Tibial artery (tissue), 4 donors: ENCODE data around the gene SMARCB1.

Experiments used
- DNase-seq, 2 donors: peaks; one replicate each; pipeline ENCODE4 v3.0.0-alpha.2; 2019
- H3K27ac ChIP-seq, 2 donors: fragments of 200-600 bp; sonication (generic) in 1 of 2; 1 replicate in 1 of 2; 2 replicates in 1 of 2; pipeline ENCODE4 v1.5.1; 2018 to 2019; ENCODE audit warnings: mild to moderate bottlenecking in 1 of 2
- H3K27me3 ChIP-seq, 2 donors: fragments of 200-600 bp; sonication (generic) in 1 of 2; one replicate each; pipeline versions ENCODE4 v1.5.1 to v1.6.0; 2016 to 2019
- H3K36me3 ChIP-seq, 3 donors: fragments of 200-600 bp; sonication (generic) in 2 of 3; one replicate each; pipeline ENCODE4 v1.5.1; 2016 to 2019; ENCODE audit warnings: mild to moderate bottlenecking in 2 of 3
- H3K4me1 ChIP-seq, 4 donors: fragments of 200-600 bp; sonication (generic) in 2 of 4; 1 replicate in 3 of 4; 2 replicates in 1 of 4; pipeline ENCODE4 v1.5.1; 2016 to 2019
- H3K4me3 ChIP-seq, 2 donors: fragments of 200-600 bp; sonication (generic) in 1 of 2; 1 replicate in 1 of 2; 2 replicates in 1 of 2; pipeline ENCODE4 v1.5.1; 2018 to 2019; ENCODE audit warnings: mild to moderate bottlenecking in 2 of 2
- H3K9me3 ChIP-seq, 3 donors: fragments of 200-600 bp; sonication (generic) in 1 of 3; one replicate each; pipeline ENCODE4 v1.5.1; 2016 to 2019
- intact Hi-C: fragments of 100-400 bp; cut with DNase I; formaldehyde crosslinking; loops from one replicate; pipeline ENCODE4 v1.15.0; 2023; ENCODE audit warnings: low total_unique reads
- TF ChIP-seq, protein P1 (sequence below), 2 experiments: fragments of 200-600 bp in 1 of 2; fragments of 450-650 bp in 1 of 2; IDR thresholded peaks; one replicate each; pipeline ENCODE4 v1.5.1; 2017 to 2019; ENCODE audit warnings: antibody characterized with exemption in 2 of 2, mild to moderate bottlenecking in 1 of 2, moderate library complexity in 1 of 2

SMARCB1 gene

DNA sequence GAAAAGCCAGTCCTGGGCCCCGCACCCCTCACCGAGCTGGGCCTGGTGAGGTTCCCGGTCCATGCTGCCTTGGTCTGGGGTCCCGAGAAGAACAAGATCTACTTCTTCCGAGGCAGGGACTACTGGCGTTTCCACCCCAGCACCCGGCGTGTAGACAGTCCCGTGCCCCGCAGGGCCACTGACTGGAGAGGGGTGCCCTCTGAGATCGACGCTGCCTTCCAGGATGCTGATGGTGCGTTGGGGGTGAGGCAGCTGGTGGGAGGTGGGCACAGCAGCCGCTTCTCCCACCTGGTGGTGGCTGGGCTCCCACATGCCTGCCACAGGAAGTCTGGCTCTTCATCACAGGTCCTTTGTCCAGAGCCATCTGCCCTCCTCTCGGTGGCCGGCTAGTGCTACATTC, 4.5 kb upstream of the SMARCB1 start:
- Histone ChIP-seq H3K36me3 (no peaks in the 10 kb centered on the region), H3K4me3 (no peak overlapping the region), H3K9me3 (no peaks in the 10 kb centered on the region), H3K4me1 (peaks cover 0 to 21% (median 16%) of the 10 kb centered on the region in 4 donors), H3K27ac (no peak overlapping the region), H3K27me3 (no peaks in the 10 kb centered on the region)
- intact Hi-C loops: no loop called here
- TF ChIP-seq, protein P1, sequence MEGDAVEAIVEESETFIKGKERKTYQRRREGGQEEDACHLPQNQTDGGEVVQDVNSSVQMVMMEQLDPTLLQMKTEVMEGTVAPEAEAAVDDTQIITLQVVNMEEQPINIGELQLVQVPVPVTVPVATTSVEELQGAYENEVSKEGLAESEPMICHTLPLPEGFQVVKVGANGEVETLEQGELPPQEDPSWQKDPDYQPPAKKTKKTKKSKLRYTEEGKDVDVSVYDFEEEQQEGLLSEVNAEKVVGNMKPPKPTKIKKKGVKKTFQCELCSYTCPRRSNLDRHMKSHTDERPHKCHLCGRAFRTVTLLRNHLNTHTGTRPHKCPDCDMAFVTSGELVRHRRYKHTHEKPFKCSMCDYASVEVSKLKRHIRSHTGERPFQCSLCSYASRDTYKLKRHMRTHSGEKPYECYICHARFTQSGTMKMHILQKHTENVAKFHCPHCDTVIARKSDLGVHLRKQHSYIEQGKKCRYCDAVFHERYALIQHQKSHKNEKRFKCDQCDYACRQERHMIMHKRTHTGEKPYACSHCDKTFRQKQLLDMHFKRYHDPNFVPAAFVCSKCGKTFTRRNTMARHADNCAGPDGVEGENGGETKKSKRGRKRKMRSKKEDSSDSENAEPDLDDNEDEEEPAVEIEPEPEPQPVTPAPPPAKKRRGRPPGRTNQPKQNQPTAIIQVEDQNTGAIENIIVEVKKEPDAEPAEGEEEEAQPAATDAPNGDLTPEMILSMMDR (IDR thresholded peaks at IDR 0.05): no peak
- no peak for DNase-seq

DNA sequence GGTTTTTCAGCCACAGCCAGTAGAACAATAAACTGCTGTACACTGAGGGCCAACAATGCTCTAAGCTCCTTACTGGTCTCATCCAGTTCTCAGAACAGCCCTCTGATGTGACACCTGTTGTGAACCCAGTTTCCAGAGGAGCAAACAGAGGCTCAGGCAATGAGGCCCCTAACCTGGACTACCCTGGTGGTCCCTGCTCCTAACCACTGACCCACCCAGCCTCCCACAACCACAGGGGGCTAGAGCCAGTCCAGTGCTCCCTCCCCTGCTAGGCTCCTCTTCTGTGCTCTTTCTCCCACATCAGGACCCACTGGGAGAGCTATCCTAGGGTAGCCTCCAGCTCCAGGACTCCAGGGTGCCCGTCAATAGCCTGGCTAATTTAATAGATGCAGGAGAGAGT, 4.1 kb upstream of the SMARCB1 start:
- no peak for DNase-seq
- Histone ChIP-seq H3K4me1 (peaks cover 0 to 20% (median 15%) of the 10 kb centered on the region in 4 donors), H3K27ac (no peak overlapping the region), H3K9me3 (no peaks in the 10 kb centered on the region), H3K27me3 (no peaks in the 10 kb centered on the region), H3K36me3 (no peaks in the 10 kb centered on the region), H3K4me3 (no peak overlapping the region)
- intact Hi-C loops: no loop called here
- TF ChIP-seq, protein P1 (IDR thresholded peaks at IDR 0.05): no peak

DNA sequence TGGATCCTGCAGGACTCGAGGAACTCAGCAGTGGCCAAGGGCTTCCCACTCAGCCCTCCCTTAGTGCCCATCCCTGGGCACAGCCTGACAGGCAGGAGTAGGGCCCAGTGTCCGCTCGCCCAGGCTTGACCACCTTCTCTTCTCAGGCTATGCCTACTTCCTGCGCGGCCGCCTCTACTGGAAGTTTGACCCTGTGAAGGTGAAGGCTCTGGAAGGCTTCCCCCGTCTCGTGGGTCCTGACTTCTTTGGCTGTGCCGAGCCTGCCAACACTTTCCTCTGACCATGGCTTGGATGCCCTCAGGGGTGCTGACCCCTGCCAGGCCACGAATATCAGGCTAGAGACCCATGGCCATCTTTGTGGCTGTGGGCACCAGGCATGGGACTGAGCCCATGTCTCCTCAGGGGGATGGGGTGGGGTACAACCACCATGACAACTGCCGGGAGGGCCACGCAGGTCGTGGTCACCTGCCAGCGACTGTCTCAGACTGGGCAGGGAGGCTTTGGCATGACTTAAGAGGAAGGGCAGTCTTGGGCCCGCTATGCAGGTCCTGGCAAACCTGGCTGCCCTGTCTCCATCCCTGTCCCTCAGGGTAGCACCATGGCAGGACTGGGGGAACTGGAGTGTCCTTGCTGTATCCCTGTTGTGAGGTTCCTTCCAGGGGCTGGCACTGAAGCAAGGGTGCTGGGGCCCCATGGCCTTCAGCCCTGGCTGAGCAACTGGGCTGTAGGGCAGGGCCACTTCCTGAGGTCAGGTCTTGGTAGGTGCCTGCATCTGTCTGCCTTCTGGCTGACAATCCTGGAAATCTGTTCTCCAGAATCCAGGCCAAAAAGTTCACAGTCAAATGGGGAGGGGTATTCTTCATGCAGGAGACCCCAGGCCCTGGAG, 3.3 kb upstream of the SMARCB1 start:
- intact Hi-C loops: no loop called here
- no peaks in the 10 kb centered on the region for H3K36me3 ChIP-seq
- TF ChIP-seq, protein P1 (IDR thresholded peaks at IDR 0.05): no peak
- no peak overlapping the region for H3K4me3 ChIP-seq
- H3K4me1 ChIP-seq: peaks cover 0 to 25% (median 18%) of the 10 kb centered on the region in 4 donors
- H3K27ac ChIP-seq: no peak overlapping the region
- no peaks in the 10 kb centered on the region for H3K27me3 ChIP-seq
- no peaks in the 10 kb centered on the region for H3K9me3 ChIP-seq
- no peak for DNase-seq

DNA sequence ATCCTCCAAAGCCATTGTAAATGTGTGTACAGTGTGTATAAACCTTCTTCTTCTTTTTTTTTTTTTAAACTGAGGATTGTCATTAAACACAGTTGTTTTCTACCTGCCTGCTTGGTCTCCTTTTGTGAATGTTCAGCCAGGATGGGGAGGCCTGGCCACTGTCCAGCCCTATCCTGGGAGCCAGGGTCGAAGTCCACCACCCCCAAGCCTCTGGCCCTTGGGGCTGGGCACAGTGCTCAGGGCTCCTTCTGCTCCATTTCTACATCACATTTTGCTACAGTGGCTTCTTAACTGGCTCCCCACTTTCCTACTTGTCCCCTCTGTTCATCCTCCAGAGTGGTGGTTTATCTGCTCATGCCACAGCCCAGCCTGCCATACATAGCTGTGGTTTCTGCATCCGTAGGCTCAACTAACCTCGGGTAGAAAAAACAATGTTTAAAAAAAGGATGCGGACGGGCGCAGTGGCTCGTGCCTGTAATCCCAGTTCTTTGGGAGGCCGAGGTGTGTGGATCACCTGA, 2.5 kb upstream of the SMARCB1 start:
- Histone ChIP-seq H3K9me3 (no peaks in the 10 kb centered on the region), H3K27ac (no peak overlapping the region), H3K4me3 (no peak overlapping the region), H3K4me1 (peaks cover 0 to 31% (median 21%) of the 10 kb centered on the region in 4 donors), H3K36me3 (no peaks in the 10 kb centered on the region), H3K27me3 (no peaks in the 10 kb centered on the region)
- no peak for DNase-seq
- intact Hi-C loops: no loop called here
- TF ChIP-seq, protein P1 (IDR thresholded peaks at IDR 0.05): no peak

DNA sequence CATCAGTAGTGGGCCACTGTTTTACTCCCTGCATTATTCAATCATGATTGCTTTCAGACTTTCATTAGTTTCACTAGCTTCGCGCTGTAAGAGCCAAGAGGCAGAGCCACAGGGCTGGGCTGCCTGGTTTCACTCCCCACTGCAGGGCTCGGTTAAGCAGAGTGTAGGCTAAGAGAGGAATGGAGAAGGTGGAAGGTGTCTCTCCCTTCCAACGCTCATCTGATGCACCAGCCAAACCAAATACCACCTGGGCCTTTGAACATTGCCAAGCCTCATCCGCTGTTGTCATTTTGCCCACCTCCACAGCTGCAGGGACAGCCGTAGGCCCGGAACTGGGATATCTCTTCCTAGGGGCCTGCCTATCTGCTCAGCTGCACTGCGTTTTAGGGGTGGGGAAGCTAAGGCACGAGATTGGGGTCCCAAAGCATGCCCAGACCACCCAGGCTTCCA, 480 bp upstream of the SMARCB1 start:
- intact Hi-C loops: no loop called here
- H3K4me1 ChIP-seq: peaks cover 0 to 37% (median 24%) of the 10 kb centered on the region in 4 donors
- H3K4me3 ChIP-seq: peak overlapping the region; percentile 76 to 93
- DNase-seq: no peak
- no peaks in the 10 kb centered on the region for H3K9me3 ChIP-seq
- no peaks in the 10 kb centered on the region for H3K27me3 ChIP-seq
- TF ChIP-seq, protein P1 (IDR thresholded peaks at IDR 0.05): no peak
- H3K36me3 ChIP-seq: no peaks in the 10 kb centered on the region
- H3K27ac ChIP-seq: peak overlapping the region; percentile 93 to 98
